ENCODE measurements around the gene SLFN12.
A peak's percentile ranks its signal among the peaks of the same experiment; 100 is the strongest.
"Not testable (repeated sequence)": the region's sequence is repeated elsewhere in the genome, so short reads cannot be mapped to it uniquely, and the experiment has no call there.

SLFN12 gene

GRCh38 chr17:35407531-35407930, 24.8 kb downstream of the SLFN12 start:
- no peak for DNase-seq

GRCh38 chr17:35406568-35406967, 25.7 kb downstream of the SLFN12 start:
- DNase-seq = no peak

GRCh38 chr17:35404360-35404759, 27.9 kb downstream of the SLFN12 start:
- no peak for DNase-seq

GRCh38 chr17:35393783-35394182, 38.5 kb downstream of the SLFN12 start:
- not testable (repeated sequence) for DNase-seq

GRCh38 chr17:35390663-35391062, 41.6 kb downstream of the SLFN12 start:
- DNase-seq = no peak

GRCh38 chr17:35390156-35390555, 42.1 kb downstream of the SLFN12 start:
- DNase-seq = no peak

GRCh38 chr17:35387496-35387895, 44.8 kb downstream of the SLFN12 start:
- DNase-seq = no peak

- DNase-seq = no peak
Measured at GRCh38 chr17:35377706-35378105, 54.6 kb downstream of the SLFN12 start.

- no peak for DNase-seq
Measured at GRCh38 chr17:35377068-35377467, 55.2 kb downstream of the SLFN12 start.

- no peak for DNase-seq
Measured at GRCh38 chr17:35376245-35376644, 56.1 kb downstream of the SLFN12 start.

GRCh38 chr17:35374766-35375344, 57.4 kb downstream of the SLFN12 start:
- DNase-seq = no peak

- peak; percentile 30 to 42 for DNase-seq
Measured at GRCh38 chr17:35373984-35374765, 58.1 kb downstream of the SLFN12 start.

- peak; percentile 84 to 89 for DNase-seq
Measured at GRCh38 chr17:35373534-35373983, 58.7 kb downstream of the SLFN12 start, which contains the start of gene SLFN11. Gene SLFN11 (minus strand): TSS chr17:35373621. CDS start chr17:35363807, 9,814 bp downstream.

- peak; percentile 5 to 16 for DNase-seq
Measured at GRCh38 chr17:35372846-35373533, 59.3 kb downstream of the SLFN12 start.

- DNase-seq = no peak
Measured at GRCh38 chr17:35371934-35372333, 60.4 kb downstream of the SLFN12 start.

GRCh38 chr17:35368081-35368830, 64.0 kb downstream of the SLFN12 start:
- peak in 1 of 2 experiments; percentile 18 for DNase-seq

GRCh38 chr17:35361027-35361426, 71.3 kb downstream of the SLFN12 start:
- DNase-seq = no peak

Measured in stimulated activated CD4-positive, alpha-beta T cell treated with anti-CD3 and anti-CD28 coated beads, Interleukin-4, amount 100 ng/mL, for 4 hours (primary cell).